Left renal pelvis (tissue), 4 donors: ENCODE results near the gene OSBP2. TPM values are rescaled to one million over a fixed set of nuclear protein-coding genes. Genes with fewer than 3 reads are reported as not detected.
A peak's percentile ranks its signal among the peaks of the same experiment; 100 is the strongest.
"Not testable (repeated sequence)": the region's sequence is repeated elsewhere in the genome, so short reads cannot be mapped to it uniquely, and the experiment has no call there.

ENCODE experiments used
- DNase-seq, 4 donors: peaks; one replicate each; pipeline ENCODE4 v3.0.0-alpha.2; 2013; ENCODE audit warnings: low read depth in 4 of 4, low spot score in 3 of 4
- polyA plus RNA-seq, 4 donors: library from polyadenylated mRNA; unstranded; fragments of 120-200 nt; gene quantifications; one replicate each; pipeline ENCODE4 v1.2.1, GENCODE V29; 2013; ENCODE audit not compliant: insufficient read length in 4 of 4

OSBP2 gene
- 1 to 10 TPM; 5.8 to 7.9 (median 6.1) TPM for polyA plus RNA-seq

DNA sequence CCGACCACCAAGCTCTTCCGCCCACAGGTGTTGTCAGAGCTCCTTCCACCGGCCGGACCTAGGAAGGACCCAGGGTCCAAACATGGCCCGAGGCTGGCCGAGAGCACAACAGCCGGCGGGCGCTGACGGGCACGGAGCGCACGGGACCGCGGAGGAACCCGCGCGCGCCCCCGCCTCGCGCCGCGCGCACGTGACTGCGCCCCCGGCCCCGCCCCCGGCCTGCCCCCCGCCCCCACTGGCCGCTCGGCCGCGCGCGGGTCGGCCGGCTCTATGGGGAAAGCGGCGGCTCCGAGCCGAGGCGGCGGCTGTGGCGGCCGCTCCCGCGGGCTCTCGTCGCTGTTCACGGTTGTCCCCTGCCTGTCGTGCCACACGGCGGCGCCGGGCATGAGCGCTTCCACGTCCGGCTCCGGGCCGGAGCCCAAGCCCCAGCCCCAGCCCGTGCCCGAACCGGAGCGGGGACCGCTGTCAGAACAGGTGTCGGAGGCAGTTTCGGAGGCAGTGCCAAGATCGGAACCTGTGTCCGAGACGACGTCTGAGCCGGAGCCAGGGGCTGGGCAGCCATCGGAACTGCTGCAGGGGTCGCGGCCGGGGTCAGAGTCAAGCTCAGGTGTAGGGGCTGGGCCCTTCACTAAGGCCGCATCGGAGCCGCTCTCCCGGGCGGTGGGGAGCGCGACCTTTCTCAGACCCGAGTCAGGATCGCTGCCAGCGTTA lies at the start of gene OSBP2:
Gene OSBP2, plus strand, starts transcription at position 235 of the 711 bp plus-strand sequence. Its CDS starts 36 bp downstream, at position 271.
- peak in 1 of 4 donors; percentile 14 for DNase-seq

GRCh38 chr22:30646518-30647160 lies 48.0 kb upstream of the OSBP2 start:
- DNase-seq, result no peak

GRCh38 chr22:30647536-30647935 lies 47.1 kb upstream of the OSBP2 start:
- no peak for DNase-seq

- no peak for DNase-seq
These were observed 45.8 kb upstream of the OSBP2 start for GRCh38 chr22:30648825-30649224.

DNA sequence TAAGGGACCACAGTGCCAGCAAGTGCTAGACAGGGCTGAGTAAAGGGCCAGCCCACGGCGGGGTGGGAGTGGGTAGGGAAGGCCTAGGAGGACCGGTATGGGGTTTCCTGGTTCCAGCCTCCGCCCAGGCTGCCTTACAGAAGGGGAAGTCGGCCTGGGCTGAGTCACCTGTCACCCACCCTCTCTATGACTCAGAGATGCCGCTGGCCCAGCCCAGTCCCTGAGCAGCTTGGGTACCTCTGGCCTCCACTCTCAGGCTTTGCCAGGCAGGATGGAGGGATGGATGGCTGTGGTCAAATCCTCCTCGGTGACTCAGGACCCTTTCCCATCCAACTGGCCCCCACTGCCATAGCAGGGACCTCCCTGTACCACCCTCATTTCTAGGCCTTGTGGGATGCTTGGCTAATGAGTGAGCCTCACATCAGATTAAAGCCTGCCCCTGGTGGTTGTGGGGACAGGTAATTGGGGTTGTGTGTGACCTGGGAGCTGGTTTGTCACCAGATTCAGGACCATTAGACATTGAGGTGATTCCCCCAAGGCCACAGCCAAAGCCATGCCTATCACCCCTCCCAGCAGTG lies 45.2 kb upstream of the OSBP2 start:
- no peak for DNase-seq

GRCh38 chr22:30650508-30651116 lies 44.1 kb upstream of the OSBP2 start:
- no peak for DNase-seq

DNA sequence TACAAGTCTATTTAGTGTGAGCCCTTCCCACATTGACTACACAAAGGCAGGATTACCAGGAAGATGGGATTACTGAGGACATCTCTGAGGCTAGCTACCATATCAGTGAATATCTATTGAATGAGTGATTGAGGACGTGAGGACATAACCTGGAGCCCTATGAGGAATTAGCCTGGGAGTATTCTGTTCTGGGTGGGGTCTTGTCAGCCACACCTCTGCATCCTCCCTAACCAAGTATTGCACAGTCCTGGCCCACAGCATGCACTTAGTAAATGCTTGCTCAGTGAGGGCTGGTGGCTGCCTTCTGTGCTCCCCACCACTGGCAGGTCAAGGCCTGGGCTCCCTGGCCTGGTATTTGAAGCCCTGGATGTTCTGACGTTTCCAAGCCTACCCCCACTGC lies 41.8 kb upstream of the OSBP2 start:
- DNase-seq, result no peak

- DNase-seq, result no peak
These were observed 40.3 kb upstream of the OSBP2 start for GRCh38 chr22:30654361-30654760.

- no peak for DNase-seq
These were observed 39.1 kb upstream of the OSBP2 start for GRCh38 chr22:30655532-30655931.

DNA sequence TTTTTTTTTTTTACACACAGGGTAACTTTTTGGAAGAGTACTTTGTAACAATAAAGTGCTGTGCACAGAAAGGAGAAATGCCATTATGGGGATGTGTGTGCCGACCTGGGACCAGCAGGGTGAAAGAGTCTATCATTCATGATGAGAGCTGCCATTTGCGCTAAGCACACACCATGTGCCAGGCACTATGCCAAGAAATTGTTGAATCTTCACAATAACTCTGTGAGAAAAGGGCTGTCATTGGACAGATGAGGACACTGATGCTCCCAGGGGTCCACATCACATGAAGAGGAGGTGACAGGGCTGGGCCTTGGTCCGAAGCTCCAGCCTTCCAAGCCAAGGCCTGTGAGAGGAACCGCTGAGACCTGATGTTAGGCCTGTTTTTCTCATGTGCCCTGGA lies 32.6 kb upstream of the OSBP2 start:
- no peak for DNase-seq

DNA sequence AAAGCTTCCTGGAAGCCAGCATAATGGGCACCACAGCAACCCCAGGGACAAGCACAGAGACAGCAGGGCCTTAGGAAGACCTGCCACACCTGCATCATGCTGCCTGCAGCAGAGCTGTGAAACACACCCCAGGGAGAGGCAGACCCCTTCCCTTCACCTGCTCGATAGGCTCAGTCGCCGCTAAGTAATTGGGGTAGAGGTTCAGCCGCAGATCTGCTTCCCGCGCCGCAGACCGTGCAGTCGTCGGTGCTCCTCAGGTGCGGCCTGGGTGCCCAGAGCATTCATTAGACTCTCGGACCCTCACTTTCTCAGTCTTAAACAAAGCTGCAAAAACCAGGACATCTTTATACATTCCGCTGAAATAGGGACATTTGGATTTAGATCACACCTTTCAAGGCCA lies 29.9 kb upstream of the OSBP2 start:
- DNase-seq, result no peak

DNA sequence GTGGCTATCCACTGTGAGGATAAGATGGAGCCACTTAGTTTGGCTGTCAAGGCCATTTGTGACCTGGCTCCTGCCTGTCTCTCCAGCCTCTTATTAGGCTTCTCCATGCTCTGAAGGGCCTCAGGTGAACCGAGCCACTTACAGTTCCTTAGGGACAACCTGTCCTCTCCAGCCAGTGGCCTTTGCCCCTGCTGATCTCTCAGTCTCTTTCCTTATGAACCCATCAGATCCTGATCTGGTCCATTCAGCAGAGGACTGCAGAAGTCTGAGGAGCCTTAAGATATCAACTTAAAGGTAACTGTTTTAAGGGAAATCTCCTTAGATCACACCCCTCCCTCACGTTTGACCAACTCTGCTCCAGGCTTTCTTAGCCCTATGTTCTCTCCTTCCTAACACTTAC lies 29.4 kb upstream of the OSBP2 start:
- no peak for DNase-seq

GRCh38 chr22:30665786-30666185 lies 28.9 kb upstream of the OSBP2 start:
- DNase-seq, result no peak

DNA sequence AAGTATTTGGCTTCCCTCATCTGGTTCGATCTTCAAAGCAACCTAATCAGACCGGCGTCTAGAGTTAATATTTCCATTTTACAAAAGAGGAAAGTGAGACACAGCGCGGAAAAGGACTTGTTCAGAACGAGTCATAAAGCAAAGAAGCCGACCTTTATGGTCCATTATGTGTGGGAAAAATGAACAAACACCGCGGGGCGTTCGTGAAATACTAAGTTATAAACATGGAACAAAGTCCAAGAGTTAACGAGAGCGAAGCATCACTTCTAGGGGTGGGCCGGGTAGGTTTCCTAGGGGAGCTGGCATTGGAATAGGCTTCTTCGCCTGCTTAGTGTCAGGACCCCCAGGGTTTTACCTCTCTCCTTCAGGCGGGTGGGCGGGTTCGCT lies 27.6 kb upstream of the OSBP2 start:
- DNase-seq, result no peak

DNA sequence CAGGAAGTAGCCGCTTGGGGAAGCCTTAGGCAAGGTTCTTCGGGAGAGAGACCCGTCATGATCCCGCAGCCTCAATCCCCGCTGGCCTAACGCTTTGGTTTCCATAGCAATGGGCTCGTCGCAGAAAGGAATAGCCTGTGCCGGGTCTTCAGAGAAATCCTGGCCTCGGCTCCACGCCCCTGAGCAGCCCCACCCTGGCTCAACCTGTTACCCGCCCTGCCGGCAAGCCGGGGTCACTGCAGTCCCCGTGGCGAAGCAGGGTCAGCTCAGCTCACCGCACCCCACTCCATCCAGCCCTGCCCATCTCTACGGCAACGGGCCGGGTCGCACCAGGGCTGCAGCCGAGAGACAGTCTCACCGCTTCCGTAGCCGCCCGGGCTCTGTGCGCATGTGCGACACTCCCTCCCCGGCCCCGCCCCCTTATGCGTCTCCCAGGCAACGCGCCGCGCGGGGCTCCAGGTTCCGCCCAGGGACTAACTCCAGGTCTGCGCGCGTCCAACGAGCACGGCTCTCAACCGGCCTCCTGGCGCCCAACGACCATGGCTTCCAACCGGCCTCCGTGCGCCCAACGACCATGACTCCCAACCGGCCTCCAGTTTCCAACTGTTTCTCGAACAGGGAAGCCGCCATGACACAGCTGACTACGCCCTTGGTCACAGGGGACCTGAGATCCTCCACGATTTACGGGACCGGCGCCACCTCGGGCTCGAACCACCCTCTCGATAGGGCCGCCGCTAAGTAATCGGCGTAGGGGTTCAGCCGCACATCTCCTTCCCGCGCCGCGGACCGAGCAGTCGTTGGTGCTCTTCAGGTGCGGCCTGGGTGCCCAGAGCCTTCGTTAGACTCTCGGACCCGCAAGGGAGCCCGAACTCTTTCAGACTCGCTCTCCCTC lies 26.9 kb upstream of the OSBP2 start, which contains the start of gene DUSP18:
Gene DUSP18, minus strand, starts transcription at position 382 of the 892 bp plus-strand sequence. CDS start 3,872 bp downstream, outside the sequence.
- DNase-seq, result peak; percentile 68 to 80 (median 78)

GRCh38 chr22:30668386-30668710 lies 26.3 kb upstream of the OSBP2 start:
- DNase-seq, result no peak

DNA sequence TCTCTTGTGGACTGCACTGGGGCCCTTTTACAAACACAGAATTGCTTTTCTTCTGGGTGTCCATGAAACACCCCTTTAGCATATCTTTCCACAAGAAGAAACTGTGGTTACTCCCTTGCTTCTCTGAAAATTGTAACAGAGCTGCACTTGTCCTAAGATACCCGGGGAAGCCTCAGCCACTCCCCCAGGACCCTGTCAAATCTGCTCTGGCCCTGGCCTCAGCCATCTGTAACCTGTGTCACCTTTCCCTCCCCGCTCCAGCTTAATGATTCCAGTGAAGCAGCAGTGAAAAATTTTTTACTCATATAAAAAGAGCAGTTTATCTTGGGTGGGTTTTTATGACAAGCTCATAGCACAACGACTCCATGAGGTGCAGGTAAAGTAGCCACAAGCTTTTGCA lies 23.6 kb upstream of the OSBP2 start:
- no peak for DNase-seq

DNA sequence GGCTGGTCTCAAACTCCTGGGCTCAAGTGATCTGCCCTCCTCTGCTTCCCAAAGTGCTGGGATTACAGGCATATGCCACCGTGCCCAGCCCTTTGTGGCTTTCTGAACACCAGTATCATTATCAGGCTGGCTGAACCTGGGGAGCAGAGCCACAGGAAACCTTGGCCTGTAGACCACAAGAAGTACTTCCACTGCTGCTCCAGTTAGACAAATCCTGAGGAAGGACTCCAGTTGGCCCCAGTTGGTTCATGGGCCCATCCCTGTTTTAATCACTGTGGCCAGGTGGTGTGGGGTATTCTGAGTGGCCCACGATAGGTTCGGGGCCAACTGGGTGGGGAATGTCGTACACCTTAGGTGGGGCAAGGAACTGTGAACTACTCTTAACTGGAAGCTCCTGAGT lies 21.5 kb upstream of the OSBP2 start:
- no peak for DNase-seq

DNA sequence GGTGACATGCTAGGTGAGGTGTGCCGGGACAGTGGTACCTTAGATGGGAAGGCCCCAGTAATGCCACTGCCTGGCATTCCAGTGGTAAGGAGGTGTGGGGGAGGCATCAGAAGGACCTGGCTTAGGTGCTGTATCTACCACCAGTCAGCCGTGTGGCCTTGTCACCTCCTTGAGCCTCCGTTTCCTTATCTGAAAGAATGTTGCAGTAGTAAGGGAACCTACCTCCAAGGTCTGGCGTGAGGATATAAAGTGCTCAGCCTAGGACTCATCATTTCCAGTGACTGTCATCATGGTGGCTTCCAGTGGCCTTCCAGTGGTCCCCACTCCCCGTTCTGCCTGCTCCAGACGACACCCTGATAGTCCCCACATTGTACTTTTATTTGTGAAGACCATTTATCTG lies 20.2 kb upstream of the OSBP2 start:
- DNase-seq, result no peak

DNA sequence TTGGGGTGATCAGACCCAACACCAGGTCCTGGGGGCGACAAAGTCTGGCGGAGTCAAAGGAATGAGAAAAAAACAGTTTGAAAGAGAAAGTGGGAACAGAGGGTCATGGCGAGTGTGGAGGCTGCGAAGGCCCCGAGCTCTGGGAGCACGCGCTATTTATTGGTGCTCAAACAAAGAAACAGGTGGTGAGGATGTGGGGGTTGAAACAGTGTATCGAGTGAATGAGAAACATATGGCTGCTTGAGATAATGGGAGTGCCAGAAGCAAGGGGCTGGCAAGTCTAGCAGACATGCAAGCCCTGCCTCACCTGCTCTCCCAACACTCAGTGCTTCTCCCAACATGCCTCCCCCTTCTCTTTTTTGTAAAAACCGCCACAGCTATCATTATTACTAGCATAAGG lies 19.2 kb upstream of the OSBP2 start:
- DNase-seq, result no peak

- DNase-seq, result not testable (repeated sequence)
These were observed 18.1 kb upstream of the OSBP2 start for GRCh38 chr22:30676565-30676964.
